Measurements from ENCODE around the gene DGKI. TPM values are rescaled to one million over a fixed set of nuclear protein-coding genes. Genes with fewer than 3 reads are reported as not detected.

DGKI gene
- total RNA-seq, 1 experiment from 2014 or later, result 0.41 TPM

DNA sequence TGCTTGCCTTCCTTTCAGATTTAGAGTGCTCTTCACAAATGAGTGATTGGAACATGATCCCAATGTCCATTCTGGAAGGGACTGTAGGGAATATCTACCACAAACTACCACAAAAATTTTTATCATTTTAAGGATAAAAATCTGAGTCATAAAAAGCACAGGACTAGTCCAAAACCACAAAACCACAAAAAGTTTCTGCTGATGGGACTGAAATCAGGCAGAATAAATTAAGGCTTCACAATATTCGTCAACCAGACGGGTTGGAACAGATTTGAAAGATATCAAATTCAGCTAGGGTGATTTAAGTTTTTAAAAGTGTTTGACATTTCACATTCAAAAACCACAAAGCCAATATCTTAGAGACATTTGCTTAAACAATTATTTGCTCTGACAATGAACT lies 403.2 kb downstream of the DGKI start:
- H3K4me3 ChIP-seq, result no peak overlapping the region
- no peaks in the 10 kb centered on the region for H3F3A ChIP-seq (ENCODE audit: insufficient read depth, low read depth)
- no peaks in the 10 kb centered on the region for H4K20me1 ChIP-seq (ENCODE audit: insufficient read depth)
- no peak overlapping the region for H3K4me2 ChIP-seq
- no peak overlapping the region for H3K27ac ChIP-seq
- no peaks in the 10 kb centered on the region for H3K36me3 ChIP-seq (ENCODE audit: low read depth)
- TF ChIP-seq, protein P1, sequence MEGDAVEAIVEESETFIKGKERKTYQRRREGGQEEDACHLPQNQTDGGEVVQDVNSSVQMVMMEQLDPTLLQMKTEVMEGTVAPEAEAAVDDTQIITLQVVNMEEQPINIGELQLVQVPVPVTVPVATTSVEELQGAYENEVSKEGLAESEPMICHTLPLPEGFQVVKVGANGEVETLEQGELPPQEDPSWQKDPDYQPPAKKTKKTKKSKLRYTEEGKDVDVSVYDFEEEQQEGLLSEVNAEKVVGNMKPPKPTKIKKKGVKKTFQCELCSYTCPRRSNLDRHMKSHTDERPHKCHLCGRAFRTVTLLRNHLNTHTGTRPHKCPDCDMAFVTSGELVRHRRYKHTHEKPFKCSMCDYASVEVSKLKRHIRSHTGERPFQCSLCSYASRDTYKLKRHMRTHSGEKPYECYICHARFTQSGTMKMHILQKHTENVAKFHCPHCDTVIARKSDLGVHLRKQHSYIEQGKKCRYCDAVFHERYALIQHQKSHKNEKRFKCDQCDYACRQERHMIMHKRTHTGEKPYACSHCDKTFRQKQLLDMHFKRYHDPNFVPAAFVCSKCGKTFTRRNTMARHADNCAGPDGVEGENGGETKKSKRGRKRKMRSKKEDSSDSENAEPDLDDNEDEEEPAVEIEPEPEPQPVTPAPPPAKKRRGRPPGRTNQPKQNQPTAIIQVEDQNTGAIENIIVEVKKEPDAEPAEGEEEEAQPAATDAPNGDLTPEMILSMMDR (conservative IDR thresholded peaks at IDR 0.05), result no peak
- no peak for TF ChIP-seq EZH2 (IDR thresholded peaks at IDR 0.05; ENCODE audit: low read depth)
- POLR2A ChIA-PET (ENCODE audit: unreplicated experiment), result no interaction called here
- no peak for DNase-seq
- BruUV-seq (replicated peaks), result no TSS peak
- no peaks in the 10 kb centered on the region for H3K79me2 ChIP-seq (ENCODE audit: low read depth)
- CTCF ChIA-PET, result no interaction called here
- no peak overlapping the region for H2AFZ ChIP-seq
- no peaks in the 10 kb centered on the region for H3K4me1 ChIP-seq (replicated peaks; ENCODE audit: insufficient read depth)
- no peaks in the 10 kb centered on the region for H3K9me2 ChIP-seq (ENCODE audit: insufficient read depth)
- intact Hi-C loops (cut with micrococcal nuclease; ENCODE audit: unreplicated experiment), result no loop called here
- H3K27me3 ChIP-seq (ENCODE audit: insufficient read depth, low read depth), result no peaks in the 10 kb centered on the region
- 0 out of 2 replicates have a peak, but pooled peaks cover 3% of the 10 kb centered on the region for H3K9me3 ChIP-seq (ENCODE audit: insufficient read depth, low read depth)

DNA sequence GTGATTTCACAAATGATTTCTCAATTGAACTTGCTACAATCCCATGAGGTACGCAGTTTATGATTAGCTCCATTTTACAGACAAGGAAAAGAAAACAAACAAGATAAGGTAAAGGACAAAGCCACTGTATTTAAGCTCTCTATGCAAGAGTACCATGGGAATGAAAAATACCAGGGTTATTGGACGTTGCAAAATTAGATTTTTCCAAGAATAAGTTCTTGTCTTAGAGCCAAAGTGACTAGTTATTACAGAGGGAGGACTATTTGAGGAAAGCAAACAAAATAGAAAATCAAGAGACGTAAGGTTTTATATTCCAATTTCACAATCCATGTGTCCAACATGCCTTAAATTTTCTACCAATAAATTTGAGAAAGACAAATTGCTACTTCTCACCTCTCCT lies 405.3 kb downstream of the DGKI start:
- intact Hi-C loops (cut with micrococcal nuclease; ENCODE audit: unreplicated experiment), result no loop called here
- Histone ChIP-seq H3K36me3 (ENCODE audit: low read depth) (no peaks in the 10 kb centered on the region), H3K79me2 (ENCODE audit: low read depth) (no peaks in the 10 kb centered on the region), H3K4me2 (no peak overlapping the region), H3K9me2 (ENCODE audit: insufficient read depth) (no peaks in the 10 kb centered on the region), H3K27ac (no peak overlapping the region), H3K27me3 (ENCODE audit: insufficient read depth, low read depth) (no peaks in the 10 kb centered on the region), H3F3A (ENCODE audit: insufficient read depth, low read depth) (no peaks in the 10 kb centered on the region), H4K20me1 (ENCODE audit: insufficient read depth) (no peaks in the 10 kb centered on the region), H2AFZ (no peak overlapping the region), H3K4me1 (replicated peaks; ENCODE audit: insufficient read depth) (no peaks in the 10 kb centered on the region), H3K9me3 (ENCODE audit: insufficient read depth, low read depth) (0 out of 2 replicates have a peak, but pooled peaks cover 3% of the 10 kb centered on the region), H3K4me3 (no peak overlapping the region)
- no peak for DNase-seq
- no TSS peak for BruUV-seq (replicated peaks)
- POLR2A ChIA-PET (ENCODE audit: unreplicated experiment), result no interaction called here
- CTCF ChIA-PET, result interaction anchor here (0.7 kb wide), 1 partner anchor 1726 kb away, joined by 9 read pairs; no protein-coding TSS in a partner anchor
- no peak for TF ChIP-seq EZH2 (IDR thresholded peaks at IDR 0.05; ENCODE audit: low read depth)
- TF ChIP-seq, protein P1 (conservative IDR thresholded peaks at IDR 0.05), result no peak

DNA sequence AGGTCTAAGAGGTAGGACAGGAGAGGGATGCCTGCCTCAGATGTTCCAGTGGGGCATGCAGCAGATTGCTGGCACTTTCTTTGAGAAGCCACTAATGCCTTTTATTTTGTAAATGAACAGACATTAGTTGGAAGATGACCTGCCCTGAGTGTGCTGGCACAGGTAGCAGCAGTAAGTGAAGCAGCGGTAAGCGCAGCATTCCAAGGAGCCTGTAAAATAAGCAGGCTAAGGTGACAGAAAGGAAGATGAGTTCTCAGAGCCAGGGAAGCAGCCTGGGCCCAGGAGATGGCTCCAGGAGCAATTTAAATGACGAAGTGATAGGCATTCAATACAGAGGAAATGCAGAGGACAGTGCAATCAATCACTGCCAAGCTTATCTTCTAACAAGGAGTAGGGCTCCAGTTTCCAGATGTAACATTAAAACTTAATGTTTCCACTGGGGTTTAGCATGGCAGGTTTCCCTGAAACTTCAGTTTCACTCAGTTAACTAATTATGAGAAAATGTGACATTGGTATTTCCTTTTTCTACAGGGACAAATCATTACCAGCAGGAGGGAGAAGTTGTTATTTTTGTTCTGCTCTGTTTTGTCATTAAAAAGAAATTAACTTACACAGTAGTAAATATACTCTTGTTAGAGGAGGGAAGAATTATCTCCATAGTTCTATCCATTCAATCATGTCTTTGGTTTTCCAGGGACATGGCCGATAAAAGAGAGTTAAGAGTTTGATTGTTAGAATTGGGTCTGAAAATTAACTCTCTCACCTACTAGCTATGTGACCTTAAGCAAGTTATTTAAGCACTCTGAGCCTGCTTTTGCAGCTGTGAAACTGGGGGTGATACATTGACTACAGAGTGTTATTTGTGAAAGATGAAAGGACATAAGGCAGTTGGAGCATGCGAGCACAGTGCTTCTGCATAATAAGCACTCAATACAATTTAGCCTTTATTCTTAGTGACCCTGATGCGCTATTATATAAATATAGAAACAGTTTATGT lies 406.6 kb downstream of the DGKI start:
- intact Hi-C loops (cut with micrococcal nuclease; ENCODE audit: unreplicated experiment), result no loop called here
- Histone ChIP-seq H3K9me2 (ENCODE audit: insufficient read depth) (no peaks in the 10 kb centered on the region), H4K20me1 (ENCODE audit: insufficient read depth) (no peaks in the 10 kb centered on the region), H3K4me3 (no peak overlapping the region), H3K79me2 (ENCODE audit: low read depth) (no peaks in the 10 kb centered on the region), H3F3A (ENCODE audit: insufficient read depth, low read depth) (no peaks in the 10 kb centered on the region), H3K27me3 (ENCODE audit: insufficient read depth, low read depth) (no peaks in the 10 kb centered on the region), H3K4me2 (no peak overlapping the region), H3K4me1 (replicated peaks; ENCODE audit: insufficient read depth) (no peaks in the 10 kb centered on the region), H3K9me3 (ENCODE audit: insufficient read depth, low read depth) (0 out of 2 replicates have a peak, but pooled peaks cover 3% of the 10 kb centered on the region), H2AFZ (no peak overlapping the region), H3K36me3 (ENCODE audit: low read depth) (no peaks in the 10 kb centered on the region), H3K27ac (no peak overlapping the region)
- ChIA-PET POLR2A (ENCODE audit: unreplicated experiment) (no interaction called here), CTCF (no interaction called here)
- no TSS peak for BruUV-seq (replicated peaks)
- no peak for TF ChIP-seq EZH2 (IDR thresholded peaks at IDR 0.05; ENCODE audit: low read depth)
- TF ChIP-seq, protein P1 (conservative IDR thresholded peaks at IDR 0.05), result no peak
- no peak for DNase-seq
